Measurements from ENCODE around the gene ARID3C.

ARID3C gene

GRCh38 chr9:34628656-34629490 lies at the start of gene ARID3C:
Gene ARID3C (minus strand): TSS chr9:34629066. CDS start chr9:34628014, 1,052 bp downstream.
- DNase-seq: peak; percentile 44

- DNase-seq: no peak
Observed at GRCh38 chr9:34675869-34676268, 47.0 kb upstream of the ARID3C start.

GRCh38 chr9:34675048-34675714 lies 46.3 kb upstream of the ARID3C start:
- DNase-seq: peak; percentile 63

GRCh38 chr9:34674440-34674839 lies 45.6 kb upstream of the ARID3C start:
- no peak for DNase-seq

DNA sequence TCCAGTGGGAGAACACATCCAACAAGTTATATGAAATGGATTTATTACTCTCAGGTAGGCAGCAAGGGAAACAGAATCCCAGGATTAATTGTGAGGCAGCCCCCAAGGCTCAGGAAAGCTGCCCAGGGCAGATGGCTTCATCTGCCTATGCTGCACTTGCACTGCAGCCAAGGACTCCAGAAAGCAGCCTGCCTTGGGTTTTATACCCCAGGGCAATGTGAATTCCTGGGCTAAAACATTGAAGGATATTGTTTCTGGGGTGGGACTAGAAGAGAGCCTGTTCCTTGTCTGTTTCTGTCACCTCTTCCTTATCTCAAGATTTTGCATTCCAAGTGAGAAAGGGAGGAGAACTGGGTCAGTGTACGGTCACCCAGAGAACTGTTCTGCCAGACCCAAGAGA lies 42.4 kb upstream of the ARID3C start:
- no peak for DNase-seq

GRCh38 chr9:34669809-34670562 lies 41.1 kb upstream of the ARID3C start:
- DNase-seq: no peak

DNA sequence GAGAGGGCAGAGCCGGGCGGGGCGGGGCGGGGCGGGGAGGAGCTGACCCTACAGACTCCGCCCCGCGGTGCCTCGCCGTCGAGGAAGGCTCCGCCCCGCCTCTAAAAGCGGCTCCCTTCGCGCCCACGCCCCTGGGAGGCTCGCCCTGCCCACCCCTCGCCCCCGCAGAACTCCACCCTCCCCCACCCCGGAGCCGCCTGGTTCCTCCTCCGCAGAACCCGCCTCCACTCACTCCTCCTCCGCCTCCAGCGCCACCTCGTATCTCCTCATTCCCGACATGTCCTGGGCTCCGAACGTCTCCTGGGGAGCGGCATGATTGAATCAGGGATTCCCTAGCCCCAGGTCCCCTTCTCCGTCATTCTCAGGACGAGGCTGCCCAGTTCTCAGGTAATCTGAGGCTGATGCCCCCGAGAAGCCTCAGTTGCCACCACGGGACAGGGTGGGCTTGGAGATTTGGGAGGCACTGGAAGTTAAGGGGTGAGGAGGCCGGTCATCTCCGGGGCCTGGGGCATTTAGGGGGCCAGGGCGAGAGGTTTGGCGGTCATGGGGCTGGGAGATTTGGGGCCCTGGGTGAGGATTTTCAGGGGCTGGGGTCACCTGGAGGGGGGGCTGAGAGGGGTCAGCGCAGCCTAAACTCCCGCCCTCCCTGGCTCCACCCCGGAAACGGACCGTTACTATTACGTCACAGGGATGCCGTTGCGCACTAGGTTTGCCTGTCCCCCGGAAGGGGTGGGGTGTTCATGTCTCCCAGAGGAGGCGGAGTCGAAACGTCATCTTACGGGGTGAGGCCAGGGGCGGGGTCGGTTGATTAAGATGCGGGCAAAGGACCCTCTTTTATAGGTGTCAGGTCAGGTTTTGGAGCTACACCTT lies 36.8 kb upstream of the ARID3C start:
- peak; percentile 82 for DNase-seq

DNA sequence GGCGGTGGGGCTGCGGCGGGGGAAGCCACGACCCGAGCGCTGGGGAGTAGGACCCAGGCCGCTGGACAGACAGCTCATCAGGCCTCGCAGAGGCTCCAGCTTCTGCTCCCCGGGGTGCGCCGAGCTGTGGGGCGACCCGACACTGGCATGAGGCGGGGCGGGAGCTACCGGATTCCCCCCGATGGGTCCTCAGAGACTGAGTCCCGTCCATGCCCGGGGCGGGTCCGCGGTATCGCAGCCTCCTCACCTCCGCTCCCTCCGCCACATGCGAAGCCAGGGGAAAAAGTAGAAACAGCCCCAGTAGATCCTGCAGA lies 36.2 kb upstream of the ARID3C start:
- DNase-seq: no peak

DNA sequence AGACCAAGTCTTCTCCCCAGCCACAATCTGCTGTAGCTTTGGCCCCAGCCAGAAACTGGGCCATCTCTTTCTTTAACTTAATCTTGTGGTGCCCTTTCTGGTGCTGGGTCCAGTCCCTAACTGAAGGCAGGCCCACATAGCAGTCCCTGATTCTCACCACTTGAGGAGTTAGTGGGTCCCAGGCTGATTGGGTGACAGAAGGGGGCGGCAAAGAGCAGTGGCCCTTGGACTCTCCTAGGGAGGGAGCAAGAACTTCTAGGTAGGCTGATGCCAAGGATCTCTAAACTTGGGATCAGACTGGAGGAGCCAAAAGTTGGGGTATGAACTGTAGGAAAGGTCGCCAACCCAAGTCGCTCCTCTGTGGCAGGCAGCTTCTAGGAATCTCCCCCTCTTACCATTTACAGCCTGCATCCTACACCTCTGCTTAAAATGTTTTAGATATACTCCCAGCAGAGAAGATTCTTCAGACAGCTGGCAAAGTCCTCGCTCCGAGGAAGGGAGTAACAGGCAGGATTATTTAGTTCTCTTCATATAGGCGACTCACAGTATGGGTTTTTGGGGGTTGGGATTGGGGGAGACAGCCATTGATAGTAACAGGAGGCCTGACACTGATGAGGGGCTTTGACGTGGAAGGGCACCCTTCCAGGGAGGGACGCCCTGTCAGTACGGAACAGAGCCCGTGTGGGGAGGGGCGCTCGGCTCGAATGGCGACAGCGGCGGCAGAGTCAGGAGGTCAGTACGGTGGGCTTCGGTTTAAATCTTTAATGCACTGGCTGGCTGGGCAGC lies 35.6 kb upstream of the ARID3C start:
- DNase-seq: peak; percentile 58

DNA sequence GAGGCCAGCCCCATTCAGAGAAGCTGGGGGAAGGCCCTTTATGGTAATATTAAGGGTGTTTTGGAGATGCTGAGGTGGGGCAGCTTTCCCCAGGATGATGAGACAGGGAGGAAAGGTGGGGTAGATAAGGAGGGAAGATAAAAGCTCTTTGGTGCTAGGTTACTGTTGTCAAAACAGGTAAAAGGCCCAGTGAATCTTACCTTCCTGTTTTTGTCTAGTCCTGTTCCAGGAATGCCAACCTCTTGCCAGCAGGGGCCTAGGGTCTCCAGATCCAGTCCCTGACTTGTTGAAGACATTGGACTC lies 34.4 kb upstream of the ARID3C start:
- DNase-seq: no peak

DNA sequence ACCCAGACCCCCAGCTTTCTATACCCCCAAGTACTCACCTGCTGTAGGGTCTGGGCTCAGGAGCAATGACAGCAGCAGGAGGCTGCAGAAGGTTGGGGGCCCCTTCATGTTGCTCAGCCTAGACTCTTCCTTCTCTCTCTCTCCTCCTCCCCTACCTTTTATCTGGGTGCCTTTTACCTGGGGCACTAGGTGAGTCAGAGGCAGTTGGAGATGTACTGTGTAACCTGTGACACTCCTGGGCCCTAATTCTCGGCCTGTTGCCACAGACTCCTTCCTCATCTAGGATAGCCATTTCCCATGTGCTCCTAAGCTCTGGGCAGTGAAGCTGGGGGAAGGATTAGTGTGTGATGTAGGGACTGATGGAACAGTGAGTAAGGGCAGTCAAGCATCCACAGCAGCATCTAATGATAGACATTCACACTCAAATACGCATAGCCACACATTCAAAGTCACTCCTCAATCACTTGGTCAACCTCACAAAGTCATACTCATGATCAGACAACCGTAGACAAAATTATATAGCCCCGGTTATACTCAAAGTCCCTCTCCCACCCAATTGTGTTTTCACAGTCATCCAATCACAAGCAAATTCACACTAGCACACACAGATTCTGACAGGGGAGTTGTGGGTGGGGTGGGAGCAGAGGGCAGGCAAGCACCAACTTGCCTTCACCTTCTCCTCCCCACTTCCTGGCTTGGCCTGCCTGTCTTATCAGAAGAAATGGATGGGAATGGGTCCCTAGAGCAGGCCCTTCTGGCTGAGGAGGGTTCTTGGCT lies 33.8 kb upstream of the ARID3C start, which contains the start of gene CCL27:
CCL27 (minus strand) TSS at position 132 of the 777 bp plus-strand sequence; CDS start at position 108, 24 bp downstream.
- DNase-seq: no peak

- no peak for DNase-seq
Observed at GRCh38 chr9:34659592-34660253, 30.9 kb upstream of the ARID3C start.

DNA sequence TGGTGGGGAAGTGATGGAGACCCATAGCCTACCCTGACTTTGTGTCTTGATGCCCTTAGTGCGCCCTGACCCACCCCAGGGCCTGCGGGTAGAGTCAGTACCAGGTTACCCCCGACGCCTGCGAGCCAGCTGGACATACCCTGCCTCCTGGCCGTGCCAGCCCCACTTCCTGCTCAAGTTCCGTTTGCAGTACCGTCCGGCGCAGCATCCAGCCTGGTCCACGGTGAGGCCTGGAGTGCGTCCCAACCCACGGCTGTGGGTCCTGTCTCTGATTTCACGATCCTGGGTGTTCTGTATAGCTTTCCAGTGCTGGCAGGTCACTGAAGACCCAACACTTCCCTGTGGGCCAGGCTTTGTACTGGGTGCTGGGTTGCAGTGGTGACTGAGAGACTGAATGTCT lies 29.6 kb upstream of the ARID3C start:
- no peak for DNase-seq

- DNase-seq: no peak
Observed at GRCh38 chr9:34656992-34657391, 28.1 kb upstream of the ARID3C start.

GRCh38 chr9:34655394-34655793 lies 26.5 kb upstream of the ARID3C start:
- DNase-seq: no peak

DNA sequence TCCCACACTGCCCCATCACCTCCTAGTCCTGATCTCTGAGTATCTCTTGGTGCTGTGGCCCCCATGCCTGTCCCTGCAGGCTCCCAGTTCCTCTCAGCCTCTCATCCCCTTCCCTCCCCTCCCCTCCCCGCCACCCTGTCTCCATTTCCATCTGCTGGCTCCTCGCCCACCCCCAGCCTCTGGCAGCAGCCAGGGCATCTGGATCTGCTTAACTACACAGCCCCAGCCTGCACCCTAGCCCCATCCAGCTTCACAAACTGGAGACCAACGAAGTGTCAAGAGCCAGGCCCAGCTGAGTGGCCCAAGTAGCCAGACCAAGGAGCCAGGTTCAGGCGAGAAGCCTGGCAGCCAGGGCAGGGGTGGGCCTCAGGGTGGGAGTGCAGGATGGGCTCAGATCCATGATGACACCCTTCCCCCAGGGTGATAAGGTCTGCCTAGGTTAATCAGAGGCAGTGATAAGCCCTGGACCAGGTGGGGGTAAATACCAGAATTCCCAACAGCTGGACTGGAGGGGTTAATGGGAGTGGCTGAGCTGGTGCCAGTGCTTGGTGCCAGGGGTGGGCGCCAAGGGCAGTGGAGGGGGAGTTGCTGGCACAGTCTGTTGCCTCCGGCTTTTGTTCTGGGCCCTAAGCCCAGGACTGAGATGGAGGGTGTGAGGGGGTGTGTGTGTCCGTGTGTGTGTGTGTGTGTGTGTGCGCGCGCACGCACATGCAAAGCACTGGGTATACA lies 25.6 kb upstream of the ARID3C start:
- DNase-seq: no peak

- DNase-seq: no peak
Observed at GRCh38 chr9:34653151-34654072, 24.5 kb upstream of the ARID3C start.

DNA sequence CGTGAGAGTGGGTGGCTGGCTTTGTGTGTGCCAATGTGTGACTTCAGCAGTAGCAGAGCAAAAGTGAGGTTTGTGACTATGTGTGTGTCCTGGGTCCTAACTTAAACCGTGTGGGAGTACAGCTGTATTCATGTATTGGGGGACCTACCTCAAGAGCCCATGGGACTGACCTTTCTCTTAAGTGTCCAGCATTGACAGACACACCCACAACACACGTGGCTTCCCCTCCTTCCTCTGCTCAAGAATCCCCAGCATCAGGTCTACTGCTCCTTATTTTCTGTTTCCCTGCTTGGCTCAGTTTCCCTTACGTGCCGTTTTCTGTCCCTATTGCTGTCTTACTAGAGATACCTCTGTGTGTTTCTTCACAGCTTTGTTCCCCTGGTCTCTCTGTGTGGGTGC lies 23.7 kb upstream of the ARID3C start:
- DNase-seq: no peak

Measured in stimulated activated CD4-positive, alpha-beta T cell treated with anti-CD3 and anti-CD28 coated beads, Interleukin-4, amount 100 ng/mL, for 24 hours (primary cell).